ENCODE measurements around the gene ZNF546.

Gene ZNF546

GRCh38 chr19:40055832-40056504 lies 59.1 kb downstream of the ZNF546 start, which contains the start of gene ZNF780B:
ZNF780B (minus strand) TSS chr19:40056231; CDS start chr19:40050332, 5,899 bp downstream.
- DNase-seq (ENCODE audit: low read depth in 2 of 2), result peak; percentile 40 to 54

GRCh38 chr19:40056505-40056904 lies 59.6 kb downstream of the ZNF546 start:
- no peak for DNase-seq (ENCODE audit: low read depth in 2 of 2)

- no peak for DNase-seq (ENCODE audit: low read depth in 2 of 2)
Measured at GRCh38 chr19:40057166-40057565, 60.3 kb downstream of the ZNF546 start.

- no peak for DNase-seq (ENCODE audit: low read depth in 2 of 2)
Measured at GRCh38 chr19:40059624-40060023, 62.8 kb downstream of the ZNF546 start.

GRCh38 chr19:40070058-40070457 lies 73.2 kb downstream of the ZNF546 start:
- no peak for DNase-seq (ENCODE audit: low read depth in 2 of 2)
